IMR-90 (cell line): ENCODE results near the gene KCNJ2.

Experiments used
- BHLHE40 ChIP-seq: fragments of 150-350 bp; IDR thresholded peaks from 2 replicates; pipeline ENCODE4 v1.6.1; 2016; ENCODE audit warnings: mild to moderate bottlenecking, low read depth, low read length
- CEBPB ChIP-seq: IDR thresholded peaks from 2 replicates; pipeline ENCODE4 v1.6.1; 2012; ENCODE audit warnings: low read depth, low read length, improper control_type of control experiment
- CHD1 ChIP-seq: IDR thresholded peaks from 2 replicates; pipeline ENCODE4 v1.6.1; 2012; ENCODE audit warnings: low read depth, low read length, improper control_type of control experiment
- CTCF ChIP-seq: conservative IDR thresholded peaks from 2 replicates; pipeline ENCODE4 v1.5.1; 2012; ENCODE audit warnings: mild to moderate bottlenecking, low read depth, low read length, improper control_type of control experiment
- ELK1 ChIP-seq: fragments of 150-350 bp; IDR thresholded peaks from 2 replicates; pipeline ENCODE4 v1.6.1; 2016; ENCODE audit warnings: low read depth, mild to moderate bottlenecking, low read length, moderate library complexity, borderline replicate concordance
- MAFK ChIP-seq: IDR thresholded peaks from 2 replicates; pipeline ENCODE4 v1.6.1; 2012; ENCODE audit warnings: low read depth, low read length, improper control_type of control experiment
- MXI1 ChIP-seq: IDR thresholded peaks from 2 replicates; pipeline ENCODE4 v1.6.1; 2012; ENCODE audit warnings: low read depth, mild to moderate bottlenecking, low read length, moderate library complexity, borderline replicate concordance
- POLR2A ChIP-seq: IDR thresholded peaks from 2 replicates; pipeline ENCODE4 v1.6.1; 2012; ENCODE audit warnings: mild to moderate bottlenecking, low read depth, low read length
- RAD21 ChIP-seq: IDR thresholded peaks from 2 replicates; pipeline ENCODE4 v1.6.1; 2012; ENCODE audit warnings: low read length, improper control_type of control experiment
- RCOR1 ChIP-seq: IDR thresholded peaks from 2 replicates; pipeline ENCODE4 v1.6.1; 2012; ENCODE audit warnings: mild to moderate bottlenecking, low read length, improper control_type of control experiment; ENCODE audit not compliant: insufficient replicate concordance
- RFX5 ChIP-seq: IDR thresholded peaks from 2 replicates; pipeline ENCODE4 v1.8.0; 2012; ENCODE audit warnings: low read depth, mild to moderate bottlenecking, low read length, moderate library complexity
- SMC3 ChIP-seq: fragments of 150-350 bp; IDR thresholded peaks from 2 replicates; pipeline ENCODE4 v1.6.1; 2016; ENCODE audit warnings: low read depth, mild to moderate bottlenecking, antibody characterized with exemption, low read length, moderate library complexity

GRCh38 chr17:70130289-70130688 is 39.0 kb upstream of the KCNJ2 start:
- TF ChIP-seq POLR2A (no peak), RFX5 (no peak), CTCF (no peak), SMC3 (no peak), CEBPB (no peak), CHD1 (no peak), MAFK (no peak), BHLHE40 (no peak), MXI1 (no peak), ELK1 (no peak), RAD21 (no peak), RCOR1 (no peak)
